Astrocyte (in vitro differentiated cells and primary cell): ENCODE results near the gene XRN2.

Experiments
- EZH2 ChIP-seq: IDR thresholded peaks from 2 replicates; pipeline ENCODE4 v1.6.1; 2012; ENCODE audit warnings: mild to moderate bottlenecking, low read length, inconsistent platforms; ENCODE audit not compliant: insufficient read depth
- TF ChIP-seq, protein P1 (sequence below): IDR thresholded peaks from 2 replicates; pipeline ENCODE4 v1.5.1; 2011; ENCODE audit warnings: low read depth, mild to moderate bottlenecking, inconsistent platforms, low read length, moderate library complexity; ENCODE audit not compliant: insufficient read depth

DNA sequence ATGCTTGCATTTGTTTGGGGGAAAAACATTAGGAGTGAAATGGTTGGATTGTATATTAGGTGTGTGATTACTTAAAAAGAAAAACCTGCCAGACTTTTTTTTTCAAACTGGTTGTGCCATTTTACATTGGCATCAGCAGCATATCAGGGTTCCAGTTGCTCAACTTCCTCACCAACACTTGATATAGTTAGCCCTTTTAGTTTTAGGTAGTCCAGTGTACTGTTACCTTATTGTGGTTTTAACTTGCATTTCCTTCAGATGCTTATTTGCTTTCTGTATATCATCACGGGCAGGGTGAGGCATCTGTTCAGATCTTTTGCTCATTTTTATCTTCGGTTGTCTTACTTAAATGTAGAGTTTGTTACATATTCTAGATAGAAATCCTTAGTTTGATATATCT, 5.2 kb downstream of the XRN2 start:
- TF ChIP-seq, protein P1, sequence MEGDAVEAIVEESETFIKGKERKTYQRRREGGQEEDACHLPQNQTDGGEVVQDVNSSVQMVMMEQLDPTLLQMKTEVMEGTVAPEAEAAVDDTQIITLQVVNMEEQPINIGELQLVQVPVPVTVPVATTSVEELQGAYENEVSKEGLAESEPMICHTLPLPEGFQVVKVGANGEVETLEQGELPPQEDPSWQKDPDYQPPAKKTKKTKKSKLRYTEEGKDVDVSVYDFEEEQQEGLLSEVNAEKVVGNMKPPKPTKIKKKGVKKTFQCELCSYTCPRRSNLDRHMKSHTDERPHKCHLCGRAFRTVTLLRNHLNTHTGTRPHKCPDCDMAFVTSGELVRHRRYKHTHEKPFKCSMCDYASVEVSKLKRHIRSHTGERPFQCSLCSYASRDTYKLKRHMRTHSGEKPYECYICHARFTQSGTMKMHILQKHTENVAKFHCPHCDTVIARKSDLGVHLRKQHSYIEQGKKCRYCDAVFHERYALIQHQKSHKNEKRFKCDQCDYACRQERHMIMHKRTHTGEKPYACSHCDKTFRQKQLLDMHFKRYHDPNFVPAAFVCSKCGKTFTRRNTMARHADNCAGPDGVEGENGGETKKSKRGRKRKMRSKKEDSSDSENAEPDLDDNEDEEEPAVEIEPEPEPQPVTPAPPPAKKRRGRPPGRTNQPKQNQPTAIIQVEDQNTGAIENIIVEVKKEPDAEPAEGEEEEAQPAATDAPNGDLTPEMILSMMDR: no peak
- TF ChIP-seq EZH2: no peak
